ENCODE results near the gene WDR19. TPM values are rescaled to one million over a fixed set of nuclear protein-coding genes. Genes with fewer than 3 reads are reported as not detected.

Gene WDR19
- total RNA-seq, 1 experiment from 2014 or later: 32.5 TPM

GRCh38 chr4:39305912-39306677 is 123.8 kb downstream of the WDR19 start:
- no peaks in the 10 kb centered on the region for H3K4me1 Mint-ChIP-seq (ENCODE audit: insufficient read depth, unreplicated experiment)
- DNase-seq (ENCODE audit: unreplicated experiment): peak; percentile 28
- CTCF ChIA-PET: interaction anchor here (1.3 kb wide), 1 partner anchor 171 kb away, joined by 4 read pairs; no protein-coding TSS in a partner anchor
- peak overlapping the region; percentile 25 for H3K27ac Mint-ChIP-seq (ENCODE audit: low read depth, unreplicated experiment)
- no peak for TF ChIP-seq CTCF (IDR thresholded peaks at IDR 0.05; ENCODE audit: unreplicated experiment)
- no TSS peak for BruUV-seq (replicated peaks)
- intact Hi-C loops (cut with micrococcal nuclease): no loop called here
- no peaks in the 10 kb centered on the region for H3K9me3 Mint-ChIP-seq (ENCODE audit: unreplicated experiment)
- no peaks in the 10 kb centered on the region for H3K27me3 Mint-ChIP-seq (ENCODE audit: insufficient read depth, unreplicated experiment)
- no peak overlapping the region for H3K4me3 Mint-ChIP-seq (ENCODE audit: unreplicated experiment)
- POLR2A ChIA-PET: interaction anchor here (0.6 kb wide), 2 partner anchors 65 to 97 kb away, joined by 3 read pairs; no protein-coding TSS in a partner anchor
- peaks cover 70% of the 10 kb centered on the region for H3K36me3 Mint-ChIP-seq (ENCODE audit: insufficient read depth, unreplicated experiment)

- no peak for DNase-seq (ENCODE audit: unreplicated experiment)
- POLR2A ChIA-PET: interaction anchor here (1.6 kb wide), 1 partner anchor 9 kb away, joined by 4 read pairs; no protein-coding TSS in a partner anchor
- no TSS peak for BruUV-seq (replicated peaks)
- H3K4me3 Mint-ChIP-seq (ENCODE audit: unreplicated experiment): no peak overlapping the region
- H3K9me3 Mint-ChIP-seq (ENCODE audit: unreplicated experiment): no peaks in the 10 kb centered on the region
- H3K27me3 Mint-ChIP-seq (ENCODE audit: insufficient read depth, unreplicated experiment): no peaks in the 10 kb centered on the region
- TF ChIP-seq CTCF (IDR thresholded peaks at IDR 0.05; ENCODE audit: unreplicated experiment): no peak
- no peaks in the 10 kb centered on the region for H3K4me1 Mint-ChIP-seq (ENCODE audit: insufficient read depth, unreplicated experiment)
- H3K36me3 Mint-ChIP-seq (ENCODE audit: insufficient read depth, unreplicated experiment): peaks cover 71% of the 10 kb centered on the region
- CTCF ChIA-PET: no interaction called here
- intact Hi-C loops (cut with micrococcal nuclease): no loop called here
- no peak overlapping the region for H3K27ac Mint-ChIP-seq (ENCODE audit: low read depth, unreplicated experiment)
Measured at GRCh38 chr4:39308611-39309010, 126.3 kb downstream of the WDR19 start.

DNA sequence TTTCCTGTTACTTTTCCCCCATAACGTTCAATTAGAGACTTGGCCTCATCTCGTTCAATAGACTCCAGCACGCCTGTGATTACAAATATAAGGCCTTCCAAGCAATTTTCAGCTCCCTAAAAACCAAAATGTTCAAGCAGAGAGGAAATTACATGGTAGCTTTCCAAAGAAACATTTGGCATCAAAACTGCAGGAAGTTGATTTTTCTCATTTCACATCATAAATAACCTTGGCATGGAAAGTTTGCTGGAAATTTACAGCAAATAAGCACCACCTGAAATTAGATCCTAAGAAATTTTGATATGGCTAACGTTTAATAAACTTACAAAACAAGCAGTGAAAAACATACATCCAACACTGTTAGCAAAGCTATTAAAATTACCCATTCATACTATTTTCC is 130.5 kb downstream of the WDR19 start:
- H3K27me3 Mint-ChIP-seq (ENCODE audit: insufficient read depth, unreplicated experiment): no peaks in the 10 kb centered on the region
- BruUV-seq (replicated peaks): no TSS peak
- intact Hi-C loops (cut with micrococcal nuclease): loop anchor here (10.0 kb wide), 1 partner anchor 142 kb away; the partner anchor contains the start of genes LIAS and RPL9
- peaks cover 50% of the 10 kb centered on the region for H3K36me3 Mint-ChIP-seq (ENCODE audit: insufficient read depth, unreplicated experiment)
- TF ChIP-seq CTCF (IDR thresholded peaks at IDR 0.05; ENCODE audit: unreplicated experiment): no peak
- H3K9me3 Mint-ChIP-seq (ENCODE audit: unreplicated experiment): no peaks in the 10 kb centered on the region
- no peak overlapping the region for H3K27ac Mint-ChIP-seq (ENCODE audit: low read depth, unreplicated experiment)
- ChIA-PET CTCF (interaction anchor here (0.6 to 1.4 kb wide), 2 partner anchors 17 to 107 kb away, joined by 3 to 4 read pairs; no protein-coding TSS in a partner anchor), POLR2A (interaction anchor here (0.8 kb wide), 1 partner anchor 15 kb away, joined by 3 read pairs; no protein-coding TSS in a partner anchor)
- H3K4me1 Mint-ChIP-seq (ENCODE audit: insufficient read depth, unreplicated experiment): no peaks in the 10 kb centered on the region
- no peak overlapping the region for H3K4me3 Mint-ChIP-seq (ENCODE audit: unreplicated experiment)
- no peak for DNase-seq (ENCODE audit: unreplicated experiment)

DNA sequence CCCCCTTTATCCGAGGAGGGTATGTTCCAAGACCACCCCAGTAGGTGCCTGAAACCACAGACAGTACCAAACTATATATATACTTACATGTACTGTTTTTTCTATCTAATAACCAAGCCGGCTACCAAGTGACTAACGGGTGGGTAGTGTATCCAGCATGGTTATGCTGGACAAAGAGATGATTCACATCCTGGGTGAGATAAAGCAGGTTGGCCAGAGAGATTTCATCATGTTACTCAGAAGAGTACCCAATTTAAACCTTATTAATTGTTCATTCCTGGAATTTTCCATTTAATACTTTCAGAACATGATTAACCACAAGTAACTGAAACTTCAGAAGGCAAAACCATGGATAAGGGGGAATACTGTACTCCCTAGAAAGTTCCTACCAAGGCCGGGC is 137.3 kb downstream of the WDR19 start:
- Mint-ChIP-seq H3K36me3 (ENCODE audit: insufficient read depth, unreplicated experiment) (peaks cover 18% of the 10 kb centered on the region), H3K27ac (ENCODE audit: low read depth, unreplicated experiment) (peak overlapping the region; percentile 75), H3K9me3 (ENCODE audit: unreplicated experiment) (no peaks in the 10 kb centered on the region), H3K27me3 (ENCODE audit: insufficient read depth, unreplicated experiment) (no peaks in the 10 kb centered on the region), H3K4me3 (ENCODE audit: unreplicated experiment) (no peak overlapping the region), H3K4me1 (ENCODE audit: insufficient read depth, unreplicated experiment) (peaks cover 7% of the 10 kb centered on the region)
- peak; percentile 89 for DNase-seq (ENCODE audit: unreplicated experiment)
- intact Hi-C loops (cut with micrococcal nuclease): loop anchor here (10.0 kb wide), 1 partner anchor 135 kb away; the partner anchor contains the start of genes LIAS and RPL9
- no TSS peak for BruUV-seq (replicated peaks)
- TF ChIP-seq CTCF (IDR thresholded peaks at IDR 0.05; ENCODE audit: unreplicated experiment): no peak
- ChIA-PET CTCF (no interaction called here), POLR2A (interaction anchor here (1.0 to 1.9 kb wide), 3 partner anchors 17 to 136 kb away, joined by 3 to 4 read pairs (median 4); no protein-coding TSS in a partner anchor)

All from MCF 10A (cell line).